GM12874 (cell line): ENCODE data around the gene IQCF6.

Experiments used
- CTCF ChIP-seq: IDR thresholded peaks from 2 replicates; pipeline ENCODE4 v1.5.1; 2011; ENCODE audit warnings: low read depth, mild to moderate bottlenecking, control low read depth, low read length, moderate library complexity; ENCODE audit not compliant: insufficient read depth

Gene IQCF6

GRCh38 chr3:51734572-51734907 lies 44.5 kb downstream of the IQCF6 start:
- TF ChIP-seq CTCF, result no peak

DNA sequence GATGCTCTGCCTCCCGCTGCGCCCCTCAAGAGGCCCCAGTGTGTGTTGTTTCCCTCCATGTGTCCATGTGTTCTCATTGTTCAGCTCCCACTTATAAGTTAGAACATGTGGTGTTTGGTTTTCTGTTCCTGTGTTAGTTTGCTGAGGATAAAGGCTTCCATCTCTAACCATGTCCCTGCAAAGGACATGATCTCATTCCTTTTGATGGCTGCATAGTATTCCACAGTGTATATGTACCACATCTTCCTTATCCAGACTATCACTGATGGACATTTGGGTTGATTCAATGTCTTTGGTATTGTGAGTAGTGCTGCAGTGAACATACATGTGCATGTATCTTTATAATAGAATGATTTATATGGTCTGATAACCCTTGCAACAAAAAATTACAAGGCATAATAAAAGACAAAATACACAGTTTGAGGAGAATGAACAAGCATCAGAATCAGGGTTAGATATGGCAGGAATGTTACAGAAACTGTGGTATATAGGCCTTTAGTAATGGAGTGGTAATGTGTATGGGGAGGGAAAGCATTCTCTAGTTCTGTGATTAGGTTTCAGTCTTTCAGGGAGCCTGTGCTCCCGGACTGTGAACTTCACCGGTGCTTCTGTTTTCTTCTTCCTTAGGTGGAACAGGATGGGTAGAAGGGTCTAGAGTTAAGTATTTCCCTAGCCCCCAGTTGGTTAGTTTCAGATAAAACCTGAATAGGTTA lies 45.0 kb downstream of the IQCF6 start:
- TF ChIP-seq CTCF, result no peak

DNA sequence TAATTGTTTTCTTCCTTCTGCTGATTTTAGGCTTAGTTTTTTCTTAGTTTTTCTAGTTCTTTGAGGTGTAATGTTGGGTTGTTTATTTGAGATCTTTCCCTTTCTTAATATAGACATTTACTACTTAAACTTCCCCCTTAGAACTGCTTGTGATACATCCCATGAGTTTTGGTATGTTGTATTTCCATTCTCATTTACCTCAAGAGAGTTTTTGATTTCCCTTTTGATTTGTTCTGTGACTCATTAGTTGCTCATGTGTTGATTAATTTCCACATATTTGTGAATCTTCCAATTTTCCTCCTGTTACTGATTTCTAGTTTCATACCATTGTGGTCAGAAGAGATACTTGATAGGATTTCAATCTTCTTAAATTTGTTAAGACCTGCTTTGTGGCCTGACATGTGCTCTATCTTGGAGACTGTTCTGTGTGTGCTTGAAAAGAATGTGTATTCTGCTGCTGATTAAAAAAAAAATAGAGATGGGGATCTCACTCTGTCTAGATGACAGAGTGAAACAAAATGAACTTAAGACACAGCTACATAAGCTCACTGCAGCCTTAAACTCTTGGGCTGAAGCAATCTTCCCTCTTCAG lies 49.9 kb downstream of the IQCF6 start:
- no peak for TF ChIP-seq CTCF
